CD4-positive, alpha-beta memory T cell (primary cell): ENCODE measurements around the gene LRRTM3. TPM values are rescaled to one million over a fixed set of nuclear protein-coding genes. Genes with fewer than 3 reads are reported as not detected.

Experiments
- CTCF ChIA-PET: fragments of 350-600 bp; sonication (Branson Sonifier 250); formaldehyde crosslinking; loops from one replicate; lab custom pipeline; 2021; ENCODE audit warnings: inconsistent platforms; ENCODE audit not compliant: partially characterized antibody; lab: Charles Lee
- POLR2A ChIA-PET: fragments of 350-600 bp; sonication (Branson Sonifier 250); formaldehyde crosslinking; loops from one replicate; lab custom pipeline; 2021; ENCODE audit not compliant: partially characterized antibody; lab: Charles Lee
- DNase-seq, 5 donors: peaks; one replicate each; pipeline versions ENCODE4 v3.0.0 to v3.0.0-alpha.2; 2020 to 2022; ENCODE audit warnings: mixed read lengths in 1 of 5
- H3K27ac ChIP-seq: one replicate; pipeline ENCODE4 v1.7.0; 2013; ENCODE audit warnings: low read depth, low read length
- H3K27me3 ChIP-seq: 2 replicates; pipeline ENCODE4 v1.7.0; 2013; ENCODE audit warnings: mild to moderate bottlenecking, low read length, moderate library complexity; ENCODE audit not compliant: insufficient read depth
- H3K36me3 ChIP-seq: 2 replicates; pipeline ENCODE4 v1.7.0; 2013; ENCODE audit warnings: mild to moderate bottlenecking, low read length, moderate library complexity; ENCODE audit not compliant: insufficient read depth
- H3K4me1 ChIP-seq: 2 replicates; pipeline ENCODE4 v1.7.0; 2013; ENCODE audit warnings: mild to moderate bottlenecking, low read length, moderate library complexity; ENCODE audit not compliant: insufficient read depth
- H3K4me3 ChIP-seq, 2 donors: one replicate each; pipeline ENCODE4 v1.7.0; 2013; ENCODE audit warnings: low read length in 2 of 2, mild to moderate bottlenecking in 1 of 2
- H3K9me3 ChIP-seq, 2 donors: one replicate each; pipeline ENCODE4 v1.7.0; 2013; ENCODE audit warnings: low read length in 2 of 2, control low read depth in 1 of 2; ENCODE audit not compliant: control insufficient read depth in 1 of 2
- H3K27ac Mint-ChIP-seq, 7 donors: one replicate each; pipeline ENCODE4 v1.8.0; 2020 to 2021; ENCODE audit warnings: mixed read lengths in 7 of 7, mild to moderate bottlenecking in 6 of 7, inconsistent platforms in 3 of 7, moderate library complexity in 3 of 7
- H3K27me3 Mint-ChIP-seq, 2 donors: one replicate each; pipeline ENCODE4 v1.8.0; 2020 to 2021; ENCODE audit warnings: mixed read lengths in 2 of 2
- H3K36me3 Mint-ChIP-seq, 2 donors: one replicate each; pipeline ENCODE4 v1.8.0; 2020 to 2021; ENCODE audit warnings: mixed read lengths in 2 of 2, inconsistent platforms in 1 of 2, mild to moderate bottlenecking in 1 of 2
- H3K4me1 Mint-ChIP-seq, 4 donors: one replicate each; pipeline ENCODE4 v1.8.0; 2020 to 2021; ENCODE audit warnings: mixed read lengths in 4 of 4, mild to moderate bottlenecking in 1 of 4
- H3K4me3 Mint-ChIP-seq, 8 donors: one replicate each; pipeline ENCODE4 v1.8.0; 2020 to 2021; ENCODE audit warnings: mixed read lengths in 8 of 8, mild to moderate bottlenecking in 7 of 8, moderate library complexity in 6 of 8, inconsistent platforms in 3 of 8
- H3K9me3 Mint-ChIP-seq, 8 donors: one replicate each; pipeline ENCODE4 v1.8.0; 2020 to 2021; ENCODE audit warnings: mixed read lengths in 8 of 8, mild to moderate bottlenecking in 5 of 8, inconsistent platforms in 3 of 8, moderate library complexity in 1 of 8
- intact Hi-C: fragments of 100-400 bp; cut with micrococcal nuclease; formaldehyde crosslinking; loops from one replicate; pipeline ENCODE4 v1.15.1; 2023
- polyA plus RNA-seq, 2 donors: library from polyadenylated mRNA; unstranded; fragments of 300-500 nt; fragmentation: Illumina TruSeq; gene quantifications; one replicate each; pipeline ENCODE4 v1.2.3, GENCODE V29; 2021
- total RNA-seq, 2 experiments: library from RNA; stranded (reverse); gene quantifications; one replicate each; pipeline ENCODE4 v1.2.3, GENCODE V29; 2021

Gene LRRTM3
- total and polyA plus RNA-seq, 4 experiments from 2014 or later, result not detected

DNA sequence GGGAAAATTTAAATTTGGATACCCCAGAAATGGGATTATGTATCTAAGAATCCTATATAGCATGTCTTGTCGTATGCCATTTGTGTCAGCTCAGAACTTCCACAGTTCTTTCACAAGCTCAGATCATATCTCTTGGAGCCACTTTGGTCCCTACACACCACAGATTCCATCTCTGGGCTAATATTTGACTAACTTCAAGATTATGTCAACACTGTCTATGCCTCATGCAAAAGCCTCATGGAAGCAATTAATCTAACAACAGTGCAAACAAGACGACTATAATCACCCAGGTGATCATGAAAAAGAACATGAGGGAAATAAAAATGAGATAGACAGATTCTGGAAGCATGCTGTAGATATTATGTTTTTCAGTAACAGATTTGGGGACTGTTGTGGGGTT, 189.1 kb downstream of the LRRTM3 start:
- no peaks in the 10 kb centered on the region for H3K4me1 ChIP-seq
- Mint-ChIP-seq H3K27ac (no peak overlapping the region), H3K4me3 (no peak overlapping the region), H3K9me3 (no peaks in the 10 kb centered on the region), H3K36me3 (no peaks in the 10 kb centered on the region), H3K27me3 (no peaks in the 10 kb centered on the region), H3K4me1 (no peaks in the 10 kb centered on the region)
- no peak for DNase-seq
- H3K27me3 ChIP-seq, result no peaks in the 10 kb centered on the region
- H3K36me3 ChIP-seq, result no peaks in the 10 kb centered on the region
- H3K4me3 ChIP-seq, result no peak overlapping the region
- POLR2A ChIA-PET, result no interaction called here
- CTCF ChIA-PET, result no interaction called here
- intact Hi-C loops, result no loop called here
- H3K9me3 ChIP-seq, result no peaks in the 10 kb centered on the region
- no peak overlapping the region for H3K27ac ChIP-seq

DNA sequence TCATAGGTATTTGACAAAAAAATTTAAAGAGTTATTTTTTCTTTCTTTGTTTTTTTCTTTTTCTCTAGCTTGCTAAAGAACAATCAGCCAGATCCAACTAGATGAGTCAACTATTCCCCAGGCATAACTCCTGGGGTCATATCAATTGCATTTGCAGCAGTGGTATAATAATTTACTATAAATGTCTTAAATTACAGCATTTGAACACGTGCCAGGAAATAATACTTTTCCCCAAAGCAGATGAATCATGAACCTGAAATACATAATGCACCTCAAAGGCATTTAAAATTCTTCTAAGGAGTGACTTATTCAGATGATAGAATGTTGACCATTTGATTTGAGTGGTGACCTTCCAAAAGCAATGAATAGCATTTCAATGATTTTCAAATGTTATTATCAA, 190.1 kb downstream of the LRRTM3 start:
- H3K27ac Mint-ChIP-seq, result no peak overlapping the region
- H3K36me3 ChIP-seq, result no peaks in the 10 kb centered on the region
- H3K4me3 ChIP-seq, result no peak overlapping the region
- no peak overlapping the region for H3K4me3 Mint-ChIP-seq
- CTCF ChIA-PET, result no interaction called here
- H3K4me1 Mint-ChIP-seq, result no peaks in the 10 kb centered on the region
- H3K9me3 ChIP-seq, result no peaks in the 10 kb centered on the region
- intact Hi-C loops, result no loop called here
- no peaks in the 10 kb centered on the region for H3K27me3 ChIP-seq
- no peak for DNase-seq
- no peak overlapping the region for H3K27ac ChIP-seq
- H3K4me1 ChIP-seq, result no peaks in the 10 kb centered on the region
- POLR2A ChIA-PET, result no interaction called here
- H3K36me3 Mint-ChIP-seq, result no peaks in the 10 kb centered on the region
- H3K9me3 Mint-ChIP-seq, result no peaks in the 10 kb centered on the region
- no peaks in the 10 kb centered on the region for H3K27me3 Mint-ChIP-seq

DNA sequence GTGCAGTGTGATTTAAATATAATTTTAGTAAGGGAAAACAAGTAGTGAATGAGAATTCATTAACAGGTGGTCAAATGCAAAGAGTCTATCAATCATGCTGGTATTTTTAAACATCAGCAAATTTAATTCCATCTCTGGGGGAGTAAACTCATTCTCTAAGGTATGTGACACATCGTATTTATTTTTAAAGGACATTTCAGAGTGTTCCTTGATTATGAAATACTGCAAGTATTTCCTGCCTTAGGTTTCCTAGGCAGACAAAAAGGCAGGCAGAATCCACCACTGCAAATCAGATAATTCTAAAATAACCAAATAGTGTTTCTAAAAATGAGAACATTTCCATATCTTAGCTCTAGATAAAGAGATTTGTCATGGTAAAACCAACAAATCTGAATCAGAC, 193.8 kb downstream of the LRRTM3 start:
- no peaks in the 10 kb centered on the region for H3K9me3 Mint-ChIP-seq
- Histone ChIP-seq H3K4me3 (no peak overlapping the region), H3K9me3 (no peaks in the 10 kb centered on the region), H3K27me3 (no peaks in the 10 kb centered on the region), H3K27ac (no peak overlapping the region), H3K4me1 (no peaks in the 10 kb centered on the region), H3K36me3 (no peaks in the 10 kb centered on the region)
- ChIA-PET POLR2A (no interaction called here), CTCF (no interaction called here)
- no peak for DNase-seq
- intact Hi-C loops, result no loop called here
- H3K4me1 Mint-ChIP-seq, result no peaks in the 10 kb centered on the region
- H3K27ac Mint-ChIP-seq, result no peak overlapping the region
- no peaks in the 10 kb centered on the region for H3K36me3 Mint-ChIP-seq
- no peaks in the 10 kb centered on the region for H3K27me3 Mint-ChIP-seq
- no peak overlapping the region for H3K4me3 Mint-ChIP-seq

DNA sequence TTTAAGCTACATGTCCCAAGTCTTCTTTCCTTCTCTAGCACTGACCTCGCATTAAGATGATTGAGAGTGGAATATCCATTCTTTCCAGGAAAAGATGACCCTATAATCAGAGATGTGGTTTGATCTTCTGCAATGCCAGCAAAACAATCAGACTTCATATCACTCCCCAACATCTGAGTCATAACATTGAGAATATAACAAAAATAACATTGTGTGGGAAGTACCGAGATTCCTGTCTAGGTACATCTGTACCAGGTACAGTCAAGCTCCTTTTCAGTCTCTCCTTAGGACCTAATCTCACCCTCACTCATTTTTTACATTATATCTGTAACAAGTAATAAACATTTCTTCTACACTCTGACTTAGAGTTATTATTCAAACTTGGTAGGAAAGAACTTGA, 201.6 kb downstream of the LRRTM3 start:
- no peaks in the 10 kb centered on the region for H3K9me3 ChIP-seq

DNA sequence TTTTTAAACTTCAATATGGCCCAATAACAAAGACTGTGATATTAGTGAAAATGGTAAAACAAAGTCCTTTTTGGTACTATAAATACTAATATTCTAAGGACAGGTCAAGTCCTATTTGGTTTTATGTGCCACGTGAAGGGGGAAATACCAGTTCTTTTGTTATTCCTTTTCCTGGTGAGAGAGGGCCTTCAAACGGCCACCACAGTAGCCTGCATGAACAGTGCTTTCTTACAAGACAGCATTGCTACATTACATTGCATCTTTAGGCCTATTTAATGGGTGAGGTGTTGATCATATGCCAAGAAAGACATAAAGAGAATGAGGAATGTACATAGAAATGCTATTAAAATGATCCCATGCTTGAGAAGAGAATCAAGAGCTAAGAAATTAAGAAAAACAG, 214.8 kb downstream of the LRRTM3 start:
- Mint-ChIP-seq H3K4me3 (no peak overlapping the region), H3K36me3 (no peaks in the 10 kb centered on the region), H3K4me1 (no peaks in the 10 kb centered on the region), H3K27me3 (no peaks in the 10 kb centered on the region), H3K9me3 (peaks cover 0 to 6% (median 0%) of the 10 kb centered on the region in 8 donors), H3K27ac (no peak overlapping the region)
- Histone ChIP-seq H3K27ac (no peak overlapping the region), H3K36me3 (no peaks in the 10 kb centered on the region), H3K4me3 (no peak overlapping the region), H3K4me1 (no peaks in the 10 kb centered on the region), H3K9me3 (no peaks in the 10 kb centered on the region), H3K27me3 (no peaks in the 10 kb centered on the region)
- ChIA-PET POLR2A (no interaction called here), CTCF (no interaction called here)
- no peak for DNase-seq
- intact Hi-C loops, result no loop called here

More for the DNA sequence above, 201.6 kb downstream of the LRRTM3 start:
- DNase-seq, result no peak
- Histone ChIP-seq H3K4me1 (no peaks in the 10 kb centered on the region), H3K4me3 (no peak overlapping the region), H3K27ac (no peak overlapping the region), H3K36me3 (no peaks in the 10 kb centered on the region), H3K27me3 (no peaks in the 10 kb centered on the region)
- CTCF ChIA-PET, result no interaction called here
- Mint-ChIP-seq H3K4me1 (no peaks in the 10 kb centered on the region), H3K27me3 (no peaks in the 10 kb centered on the region), H3K36me3 (no peaks in the 10 kb centered on the region), H3K4me3 (no peak overlapping the region), H3K9me3 (no peaks in the 10 kb centered on the region), H3K27ac (no peak overlapping the region)
- POLR2A ChIA-PET, result no interaction called here
- intact Hi-C loops, result no loop called here

DNA sequence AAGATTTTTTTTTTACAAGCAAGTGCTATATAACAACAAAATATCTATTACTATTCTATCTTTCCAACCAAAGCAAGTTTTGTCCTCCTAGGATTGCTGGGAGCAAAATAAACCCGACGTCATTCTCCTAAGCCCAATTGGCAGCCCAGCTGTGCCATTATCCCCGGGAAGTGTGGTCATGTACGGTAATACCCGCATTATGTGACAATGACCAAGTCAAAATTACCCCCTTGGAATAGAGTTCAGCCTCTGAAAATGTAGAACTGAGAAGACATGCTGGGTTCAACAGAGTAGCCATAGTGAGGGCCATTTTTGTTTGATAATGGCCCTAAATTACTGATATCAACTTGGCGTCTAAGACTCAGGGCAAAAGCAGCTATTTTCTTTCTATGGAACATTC, 215.5 kb downstream of the LRRTM3 start:
- intact Hi-C loops, result no loop called here
- CTCF ChIA-PET, result no interaction called here
- POLR2A ChIA-PET, result no interaction called here
- Histone ChIP-seq H3K4me3 (no peak overlapping the region), H3K36me3 (no peaks in the 10 kb centered on the region), H3K4me1 (no peaks in the 10 kb centered on the region), H3K27ac (no peak overlapping the region), H3K9me3 (no peaks in the 10 kb centered on the region), H3K27me3 (no peaks in the 10 kb centered on the region)
- H3K4me3 Mint-ChIP-seq, result no peak overlapping the region
- H3K36me3 Mint-ChIP-seq, result no peaks in the 10 kb centered on the region
- H3K27ac Mint-ChIP-seq, result no peak overlapping the region
- DNase-seq, result no peak
- H3K4me1 Mint-ChIP-seq, result no peaks in the 10 kb centered on the region
- no peaks in the 10 kb centered on the region for H3K27me3 Mint-ChIP-seq
- peaks cover 0 to 9% (median 0%) of the 10 kb centered on the region in 8 donors for H3K9me3 Mint-ChIP-seq

DNA sequence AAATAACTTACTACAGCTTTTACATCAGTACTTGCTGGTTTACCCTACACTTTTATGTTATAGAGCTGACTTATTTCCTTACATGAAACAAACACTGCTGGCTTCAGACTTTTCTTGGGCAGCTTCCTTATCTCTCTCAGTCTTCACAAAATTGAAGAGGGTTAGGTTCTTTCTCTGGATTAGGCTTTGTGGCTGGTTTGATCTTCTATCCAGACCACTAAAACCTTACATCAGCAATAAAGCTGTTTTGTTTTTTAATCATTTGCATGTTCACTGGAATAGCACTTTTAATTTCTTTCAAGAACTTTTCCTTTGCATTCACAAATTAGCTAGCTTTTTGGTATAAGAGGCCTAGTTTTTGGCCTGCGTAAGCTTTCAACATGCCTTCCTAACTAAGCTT, 218.7 kb downstream of the LRRTM3 start:
- Histone ChIP-seq H3K4me3 (no peak overlapping the region), H3K4me1 (no peaks in the 10 kb centered on the region), H3K9me3 (no peaks in the 10 kb centered on the region), H3K27me3 (no peaks in the 10 kb centered on the region), H3K27ac (no peak overlapping the region), H3K36me3 (no peaks in the 10 kb centered on the region)
- no peaks in the 10 kb centered on the region for H3K27me3 Mint-ChIP-seq
- CTCF ChIA-PET, result interaction anchor here (1.4 kb wide), 1 partner anchor 10 kb away, joined by 4 read pairs; no protein-coding TSS in a partner anchor
- no peaks in the 10 kb centered on the region for H3K4me1 Mint-ChIP-seq
- DNase-seq, result no peak
- intact Hi-C loops, result no loop called here
- H3K36me3 Mint-ChIP-seq, result no peaks in the 10 kb centered on the region
- H3K27ac Mint-ChIP-seq, result no peak overlapping the region
- POLR2A ChIA-PET, result no interaction called here
- H3K9me3 Mint-ChIP-seq, result peaks cover 0 to 6% (median 0%) of the 10 kb centered on the region in 8 donors
- H3K4me3 Mint-ChIP-seq, result no peak overlapping the region
